Activated CD8-positive, alpha-beta memory T cell treated with anti-CD3 and anti-CD28 coated beads, Interleukin-2, amount 10 ng/mL, durations not matched to agents 7 days and 5 days (primary cell): Measurements from ENCODE around the gene XCL1. TPM values are rescaled to one million over a fixed set of nuclear protein-coding genes. Genes with fewer than 3 reads are reported as not detected.

Experiments used
- ATAC-seq: fragments of 150-1000 bp; cut with Tn5 transposase; one replicate; pipeline ENCODE4 v1.10.0; 2021; ENCODE audit warnings: moderate library complexity
- CTCF ChIA-PET: fragments of 350-600 bp; sonication (Branson Sonifier 250); formaldehyde crosslinking; loops from one replicate; lab custom pipeline; 2021; ENCODE audit warnings: antibody characterized with exemption; lab: Charles Lee
- DNase-seq: peaks from one replicate; pipeline ENCODE4 v3.0.0-alpha.2; 2020
- H3K27ac Mint-ChIP-seq: one replicate; pipeline ENCODE4 v1.8.0; 2021; ENCODE audit warnings: mild to moderate bottlenecking, mixed read lengths
- H3K27me3 Mint-ChIP-seq: one replicate; pipeline ENCODE4 v1.8.0; 2021; ENCODE audit warnings: mixed read lengths
- H3K36me3 Mint-ChIP-seq: one replicate; pipeline ENCODE4 v1.8.0; 2021; ENCODE audit warnings: mild to moderate bottlenecking, mixed read lengths
- H3K4me1 Mint-ChIP-seq: one replicate; pipeline ENCODE4 v1.8.0; 2021; ENCODE audit warnings: mixed read lengths
- H3K4me3 Mint-ChIP-seq: one replicate; pipeline ENCODE4 v1.8.0; 2021; ENCODE audit warnings: mild to moderate bottlenecking, moderate library complexity, mixed read lengths
- H3K9me3 Mint-ChIP-seq: one replicate; pipeline ENCODE4 v1.8.0; 2022; ENCODE audit warnings: low read depth, mixed read lengths
- total RNA-seq, 2 experiments: library from RNA; stranded (reverse); gene quantifications; one replicate each; pipeline ENCODE4 v1.2.3, GENCODE V29; 2021

XCL1 gene
- total RNA-seq, 2 experiments from 2014 or later = 11.7 to 46.7 TPM

- peaks cover 3% of the 10 kb centered on the region for H3K27me3 Mint-ChIP-seq
- DNase-seq = no peak
- no peaks in the 10 kb centered on the region for H3K36me3 Mint-ChIP-seq
- no peaks in the 10 kb centered on the region for H3K9me3 Mint-ChIP-seq
- H3K27ac Mint-ChIP-seq = no peak overlapping the region
- CTCF ChIA-PET = interaction anchor here (0.6 to 1.8 kb wide), 2 partner anchors 9 to 12 kb away, joined by 7 read pairs; no protein-coding TSS in a partner anchor
- no peak for ATAC-seq
- no peak overlapping the region for H3K4me3 Mint-ChIP-seq
- H3K4me1 Mint-ChIP-seq = no peaks in the 10 kb centered on the region
Observed at GRCh38 chr1:168615965-168616364, 39.6 kb downstream of the XCL1 start.

GRCh38 chr1:168617974-168618750 lies 41.8 kb downstream of the XCL1 start:
- CTCF ChIA-PET = interaction anchor here (0.8 to 1.5 kb wide), 3 partner anchors 15 to 730 kb away, joined by 3 to 4 read pairs (median 4); no protein-coding TSS in a partner anchor
- Mint-ChIP-seq H3K27ac (no peak overlapping the region), H3K9me3 (no peaks in the 10 kb centered on the region), H3K27me3 (peaks cover 2% of the 10 kb centered on the region), H3K4me1 (no peaks in the 10 kb centered on the region), H3K36me3 (no peaks in the 10 kb centered on the region), H3K4me3 (no peak overlapping the region)
- DNase-seq (no peak), ATAC-seq (no peak)

- H3K9me3 Mint-ChIP-seq = no peaks in the 10 kb centered on the region
- CTCF ChIA-PET = interaction anchor here (0.8 to 1.5 kb wide), 2 partner anchors 15 to 729 kb away, joined by 4 read pairs; no protein-coding TSS in a partner anchor
- ATAC-seq (no peak), DNase-seq (no peak)
- no peaks in the 10 kb centered on the region for H3K4me1 Mint-ChIP-seq
- no peak overlapping the region for H3K4me3 Mint-ChIP-seq
- H3K27ac Mint-ChIP-seq = no peak overlapping the region
- H3K36me3 Mint-ChIP-seq = no peaks in the 10 kb centered on the region
- no peaks in the 10 kb centered on the region for H3K27me3 Mint-ChIP-seq
Observed at GRCh38 chr1:168618886-168619285, 42.5 kb downstream of the XCL1 start.

GRCh38 chr1:168621356-168621755 lies 45.0 kb downstream of the XCL1 start:
- Mint-ChIP-seq H3K36me3 (no peaks in the 10 kb centered on the region), H3K9me3 (no peaks in the 10 kb centered on the region), H3K27me3 (peaks cover 10% of the 10 kb centered on the region), H3K4me3 (no peak overlapping the region), H3K27ac (no peak overlapping the region), H3K4me1 (no peaks in the 10 kb centered on the region)
- DNase-seq (no peak), ATAC-seq (no peak)
- CTCF ChIA-PET = no interaction called here

GRCh38 chr1:168623003-168623828 lies 46.8 kb downstream of the XCL1 start:
- ATAC-seq (no peak), DNase-seq (no peak)
- no peaks in the 10 kb centered on the region for H3K36me3 Mint-ChIP-seq
- peaks cover 10% of the 10 kb centered on the region for H3K27me3 Mint-ChIP-seq
- no peak overlapping the region for H3K27ac Mint-ChIP-seq
- CTCF ChIA-PET = no interaction called here
- H3K4me3 Mint-ChIP-seq = no peak overlapping the region
- no peaks in the 10 kb centered on the region for H3K4me1 Mint-ChIP-seq
- no peaks in the 10 kb centered on the region for H3K9me3 Mint-ChIP-seq

- H3K36me3 Mint-ChIP-seq = no peaks in the 10 kb centered on the region
- peaks cover 2% of the 10 kb centered on the region for H3K4me1 Mint-ChIP-seq
- H3K27me3 Mint-ChIP-seq = peaks cover 10% of the 10 kb centered on the region
- ATAC-seq (no peak), DNase-seq (no peak)
- H3K27ac Mint-ChIP-seq = no peak overlapping the region
- CTCF ChIA-PET = interaction anchor here (2.1 kb wide), 1 partner anchor 20 kb away, joined by 6 read pairs; no protein-coding TSS in a partner anchor
- H3K4me3 Mint-ChIP-seq = no peak overlapping the region
- H3K9me3 Mint-ChIP-seq = no peaks in the 10 kb centered on the region
Observed at GRCh38 chr1:168623831-168624230, 47.4 kb downstream of the XCL1 start.

GRCh38 chr1:168626326-168626725 lies 49.9 kb downstream of the XCL1 start:
- ATAC-seq = no peak
- CTCF ChIA-PET = no interaction called here
- no peaks in the 10 kb centered on the region for H3K9me3 Mint-ChIP-seq
- H3K27me3 Mint-ChIP-seq = peaks cover 10% of the 10 kb centered on the region
- DNase-seq = no peak
- H3K4me1 Mint-ChIP-seq = peaks cover 2% of the 10 kb centered on the region
- H3K27ac Mint-ChIP-seq = no peak overlapping the region
- no peaks in the 10 kb centered on the region for H3K36me3 Mint-ChIP-seq
- no peak overlapping the region for H3K4me3 Mint-ChIP-seq

GRCh38 chr1:168627370-168627769 lies 51.0 kb downstream of the XCL1 start:
- no peaks in the 10 kb centered on the region for H3K9me3 Mint-ChIP-seq
- no peaks in the 10 kb centered on the region for H3K36me3 Mint-ChIP-seq
- DNase-seq = no peak
- peaks cover 2% of the 10 kb centered on the region for H3K4me1 Mint-ChIP-seq
- no peak for ATAC-seq
- CTCF ChIA-PET = no interaction called here
- H3K27ac Mint-ChIP-seq = no peak overlapping the region
- peaks cover 10% of the 10 kb centered on the region for H3K27me3 Mint-ChIP-seq
- H3K4me3 Mint-ChIP-seq = no peak overlapping the region

GRCh38 chr1:168628807-168629206 lies 52.4 kb downstream of the XCL1 start:
- H3K9me3 Mint-ChIP-seq = no peaks in the 10 kb centered on the region
- H3K27ac Mint-ChIP-seq = no peak overlapping the region
- CTCF ChIA-PET = no interaction called here
- DNase-seq (no peak), ATAC-seq (no peak)
- H3K27me3 Mint-ChIP-seq = peaks cover 10% of the 10 kb centered on the region
- H3K4me3 Mint-ChIP-seq = no peak overlapping the region
- peaks cover 2% of the 10 kb centered on the region for H3K4me1 Mint-ChIP-seq
- no peaks in the 10 kb centered on the region for H3K36me3 Mint-ChIP-seq

- ATAC-seq = no peak
- H3K4me1 Mint-ChIP-seq = peaks cover 2% of the 10 kb centered on the region
- CTCF ChIA-PET = no interaction called here
Observed at GRCh38 chr1:168629466-168629865, 53.1 kb downstream of the XCL1 start.

More at GRCh38 chr1:168629466-168629865, 53.1 kb downstream of the XCL1 start:
- peaks cover 8% of the 10 kb centered on the region for H3K27me3 Mint-ChIP-seq
- no peak overlapping the region for H3K27ac Mint-ChIP-seq
- no peaks in the 10 kb centered on the region for H3K36me3 Mint-ChIP-seq
- no peaks in the 10 kb centered on the region for H3K9me3 Mint-ChIP-seq
- H3K4me3 Mint-ChIP-seq = no peak overlapping the region
- no peak for DNase-seq

Other genes starting within 250 kb of the XCL1 start
- gene XCL2, start 32.6 kb upstream of the XCL1 start, total RNA-seq = 10 to 100 TPM; 17.8 to 37.9 TPM
- not detected for gene DPT, start 152.6 kb downstream of the XCL1 start, total RNA-seq